Measurements from ENCODE around the gene SLAMF8.

- TF ChIP-seq CTCF (IDR thresholded peaks at IDR 0.05) (no peak), POLR2A (IDR thresholded peaks at IDR 0.05) (no peak)
Measured at GRCh38 chr1:159866905-159867663, 40.4 kb downstream of the SLAMF8 start.
